Measurements from ENCODE around the gene TBC1D16.

DNA sequence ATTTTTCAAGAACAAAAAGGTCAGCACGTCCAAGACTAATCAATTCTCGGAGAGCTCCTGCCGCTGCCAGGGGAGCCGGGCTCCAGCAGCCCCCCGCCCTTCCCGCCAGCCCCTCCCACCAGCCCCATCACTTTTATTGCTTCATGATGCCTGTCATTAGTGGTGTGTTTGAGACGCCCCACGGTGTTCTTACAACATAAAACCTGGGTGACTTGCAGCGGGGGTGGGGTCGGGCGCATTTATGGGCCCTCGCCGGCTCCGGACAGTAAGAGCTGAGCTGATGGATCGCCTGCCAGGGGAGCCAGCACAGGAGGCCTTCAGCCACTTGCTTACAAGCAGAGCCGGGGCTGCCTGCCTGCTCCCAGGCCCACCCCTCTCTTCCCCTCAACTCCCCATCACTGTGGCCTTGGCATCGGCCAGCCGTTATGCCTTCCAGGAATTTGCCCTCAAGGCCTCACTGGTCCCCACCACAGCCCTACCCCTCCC is 113.5 kb downstream of the TBC1D16 start:
- TF ChIP-seq EZH2 (IDR thresholded peaks at IDR 0.05; ENCODE audit: insufficient read depth, poor library complexity, severe bottlenecking): no peak
- TF ChIP-seq EZH2phosphoT487 (IDR thresholded peaks at IDR 0.05; ENCODE audit: insufficient read depth, low read depth): no peak

Measured in GM23248 (cell line).